OCI-LY3 (cell line): ENCODE data around the gene PNISR.
"Not testable (repeated sequence)": the region's sequence is repeated elsewhere in the genome, so short reads cannot be mapped to it uniquely, and the experiment has no call there.

ENCODE experiments used
- CTCF ChIP-seq: fragments of 200-600, 300-600 bp; sonication (generic); IDR thresholded peaks from 2 replicates; pipeline ENCODE4 v1.5.1; 2014; ENCODE audit warnings: antibody characterized with exemption, low read length, low read depth
- EZH2phosphoT487 ChIP-seq: fragments of 200-600 bp; shearing (Covaris generic); IDR thresholded peaks from 2 replicates; pipeline ENCODE4 v1.6.1; 2018; ENCODE audit warnings: antibody characterized with exemption, mixed run types, low read depth

DNA sequence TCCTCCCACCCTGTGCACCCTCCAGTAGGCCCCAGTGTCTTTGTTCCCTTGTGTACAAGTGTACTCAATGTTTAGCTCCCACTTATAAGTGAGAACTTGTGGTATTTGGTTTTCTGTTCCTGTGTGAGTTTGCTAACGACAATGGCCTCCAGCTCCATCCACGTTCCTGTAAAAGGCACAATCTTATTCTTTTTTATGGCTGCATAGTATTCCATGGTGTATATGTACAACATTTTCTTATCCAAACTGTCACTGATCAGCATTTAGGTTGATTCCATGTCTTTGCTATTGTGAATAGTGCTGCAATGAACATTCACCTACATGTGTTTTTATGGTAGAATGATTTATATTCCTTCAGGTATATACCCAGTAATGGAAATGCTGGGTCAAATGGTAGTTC is 34.0 kb upstream of the PNISR start:
- not testable (repeated sequence) for TF ChIP-seq CTCF, EZH2phosphoT487
